PC-3 (cell line): Measurements from ENCODE around the gene PLD4. TPM values are rescaled to one million over a fixed set of nuclear protein-coding genes. Genes with fewer than 3 reads are reported as not detected.

Experiments
- ATAC-seq: fragments of 200-7000 bp; cut with Tn5 transposase; 2 replicates; pipeline ENCODE4 v1.9.1; 2020; ENCODE audit warnings: mild to moderate bottlenecking, moderate library complexity
- BruUV-seq: library from RNA; stranded (reverse); fragments of 400-500 nt; replicated peaks from 2 replicates; lab custom pipeline; 2021; lab: Mats Ljungman, UMichigan
- CTCF ChIA-PET: fragments of 300-600 bp; sonication (Branson Sonifier 250); formaldehyde crosslinking; loops from one replicate; lab custom pipeline; 2022; ENCODE audit warnings: antibody characterized with exemption; lab: Charles Lee
- POLR2A ChIA-PET: fragments of 300-600 bp; sonication (Branson Sonifier 250); formaldehyde crosslinking; loops from one replicate; lab custom pipeline; 2022; ENCODE audit warnings: antibody characterized with exemption; ENCODE audit not compliant: unreplicated experiment; lab: Charles Lee
- DNase-seq: peaks from one replicate; pipeline ENCODE4 v3.0.0-alpha.2; 2015
- H2AFZ ChIP-seq: fragments of 300-600 bp; sonication (generic); 2 replicates; pipeline ENCODE4 v1.6.0; 2016; ENCODE audit warnings: antibody characterized with exemption, low read length
- H3F3A ChIP-seq: fragments of 300-600 bp; sonication (generic); one replicate; pipeline ENCODE4 v1.6.0; 2017; ENCODE audit warnings: antibody characterized with exemption, low read length, control low read depth, mild to moderate bottlenecking; ENCODE audit not compliant: unreplicated experiment
- H3K27ac ChIP-seq: fragments of 300-600 bp; sonication (generic); 2 replicates; pipeline ENCODE4 v1.5.1; 2016; ENCODE audit warnings: mild to moderate bottlenecking, low read length
- H3K27me3 ChIP-seq: fragments of 300-600 bp; sonication (generic); 2 replicates; pipeline ENCODE4 v1.6.1; 2016; ENCODE audit warnings: low read length, mixed read lengths
- H3K36me3 ChIP-seq: fragments of 300-600 bp; sonication (generic); 2 replicates; pipeline ENCODE4 v1.6.1; 2016; ENCODE audit warnings: low read depth, mixed run types, low read length, mixed read lengths
- H3K4me1 ChIP-seq: fragments of 300-600 bp; sonication (generic); 2 replicates; pipeline ENCODE4 v1.5.1; 2016; ENCODE audit warnings: low read length; ENCODE audit not compliant: insufficient read depth
- H3K4me2 ChIP-seq: fragments of 300-600 bp; sonication (generic); 2 replicates; pipeline ENCODE4 v1.6.0; 2016; ENCODE audit warnings: low read length
- H3K4me3 ChIP-seq: fragments of 300-600 bp; sonication (generic); 2 replicates; pipeline ENCODE4 v1.5.1; 2016; ENCODE audit warnings: mild to moderate bottlenecking, low read length, mixed read lengths
- H3K79me2 ChIP-seq: fragments of 300-600 bp; sonication (generic); 2 replicates; pipeline ENCODE4 v1.6.1; 2017; ENCODE audit warnings: low read length, mixed read lengths
- H3K9ac ChIP-seq: fragments of 300-600 bp; sonication (generic); 2 replicates; pipeline ENCODE4 v1.6.0; 2016; ENCODE audit warnings: mild to moderate bottlenecking, low read length
- H3K9me2 ChIP-seq: fragments of 300-600 bp; sonication (generic); replicated peaks from 2 replicates; pipeline ENCODE4 v1.6.1; 2016; ENCODE audit warnings: mixed run types, low read length, mixed read lengths
- H3K9me3 ChIP-seq: fragments of 300-600 bp; sonication (generic); 2 replicates; pipeline ENCODE4 v1.6.1; 2016; ENCODE audit warnings: low read length, mixed read lengths
- H4K20me1 ChIP-seq: fragments of 300-600 bp; sonication (generic); 2 replicates; pipeline ENCODE4 v1.6.1; 2016; ENCODE audit warnings: low read length, mixed read lengths
- EZH2 ChIP-seq: fragments of 300-600 bp; sonication (generic); IDR thresholded peaks from one replicate; pipeline ENCODE4 v1.6.1; 2017; ENCODE audit warnings: antibody characterized with exemption, mild to moderate bottlenecking, low read length; ENCODE audit not compliant: unreplicated experiment
- EZH2phosphoT487 ChIP-seq: fragments of 300-600 bp; sonication (generic); IDR thresholded peaks from 2 replicates; pipeline ENCODE4 v1.6.1; 2018; ENCODE audit warnings: mild to moderate bottlenecking, antibody characterized with exemption, low read length, borderline replicate concordance
- intact Hi-C: fragments of 100-400 bp; cut with micrococcal nuclease; formaldehyde crosslinking; loops from 2 replicates; pipeline ENCODE4 v1.9.0; 2023
- total RNA-seq: library from RNA; depleted of rRNA; stranded (reverse); fragments of >200 nt; gene quantifications from 2 replicates; pipeline ENCODE4 v1.2.3, GENCODE V29; 2014
- TF ChIP-seq, protein P1 (sequence below): fragments of 300-600 bp; sonication (generic); conservative IDR thresholded peaks from 2 replicates; pipeline ENCODE4 v1.5.1; 2017; ENCODE audit warnings: antibody characterized with exemption, low read depth, mild to moderate bottlenecking, low read length

Gene PLD4
- total RNA-seq, 1 experiment from 2014 or later, result 0.04 TPM

DNA sequence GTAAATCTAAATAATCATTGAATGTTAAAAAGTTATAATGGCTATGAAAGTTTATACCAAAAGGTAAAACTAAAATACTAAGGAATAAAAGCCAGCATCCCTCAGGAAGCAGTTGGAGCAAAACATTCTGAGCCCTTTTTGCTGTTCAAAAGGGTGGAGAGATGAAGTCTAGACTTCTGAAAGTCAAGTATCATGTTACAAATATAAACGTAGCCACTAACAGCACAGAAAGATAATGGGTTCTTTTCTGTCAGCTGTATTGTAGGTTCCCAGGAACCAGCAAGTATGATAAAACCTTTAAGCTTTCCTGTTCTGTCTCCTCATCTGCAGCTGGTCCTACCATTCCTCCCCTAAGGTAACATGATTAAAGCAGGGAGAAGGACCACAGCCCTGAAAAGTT, 16.4 kb upstream of the PLD4 start:
- Histone ChIP-seq H3K27ac (no peak overlapping the region), H3K79me2 (no peaks in the 10 kb centered on the region), H3F3A (no peaks in the 10 kb centered on the region), H3K9me2 (no peaks in the 10 kb centered on the region), H2AFZ (no peak overlapping the region), H3K27me3 (peaks cover 16% of the 10 kb centered on the region; the same call in 1 of the 2 replicates), H4K20me1 (no peaks in the 10 kb centered on the region), H3K4me3 (no peak overlapping the region), H3K9ac (no peak overlapping the region), H3K4me2 (no peak overlapping the region), H3K36me3 (no peaks in the 10 kb centered on the region), H3K9me3 (no peaks in the 10 kb centered on the region), H3K4me1 (no peaks in the 10 kb centered on the region)
- no TSS peak for BruUV-seq
- ChIA-PET POLR2A (no interaction called here), CTCF (interaction anchor here (0.6 kb wide), 1 partner anchor 12 kb away, joined by 3 read pairs; no protein-coding TSS in a partner anchor)
- DNase-seq (no peak), ATAC-seq (peak; percentile 15; the same call in 1 of the 2 replicates)
- TF ChIP-seq EZH2phosphoT487 (no peak), EZH2 (no peak)
- TF ChIP-seq, protein P1, sequence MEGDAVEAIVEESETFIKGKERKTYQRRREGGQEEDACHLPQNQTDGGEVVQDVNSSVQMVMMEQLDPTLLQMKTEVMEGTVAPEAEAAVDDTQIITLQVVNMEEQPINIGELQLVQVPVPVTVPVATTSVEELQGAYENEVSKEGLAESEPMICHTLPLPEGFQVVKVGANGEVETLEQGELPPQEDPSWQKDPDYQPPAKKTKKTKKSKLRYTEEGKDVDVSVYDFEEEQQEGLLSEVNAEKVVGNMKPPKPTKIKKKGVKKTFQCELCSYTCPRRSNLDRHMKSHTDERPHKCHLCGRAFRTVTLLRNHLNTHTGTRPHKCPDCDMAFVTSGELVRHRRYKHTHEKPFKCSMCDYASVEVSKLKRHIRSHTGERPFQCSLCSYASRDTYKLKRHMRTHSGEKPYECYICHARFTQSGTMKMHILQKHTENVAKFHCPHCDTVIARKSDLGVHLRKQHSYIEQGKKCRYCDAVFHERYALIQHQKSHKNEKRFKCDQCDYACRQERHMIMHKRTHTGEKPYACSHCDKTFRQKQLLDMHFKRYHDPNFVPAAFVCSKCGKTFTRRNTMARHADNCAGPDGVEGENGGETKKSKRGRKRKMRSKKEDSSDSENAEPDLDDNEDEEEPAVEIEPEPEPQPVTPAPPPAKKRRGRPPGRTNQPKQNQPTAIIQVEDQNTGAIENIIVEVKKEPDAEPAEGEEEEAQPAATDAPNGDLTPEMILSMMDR, result no peak
- intact Hi-C loops, result no loop called here

DNA sequence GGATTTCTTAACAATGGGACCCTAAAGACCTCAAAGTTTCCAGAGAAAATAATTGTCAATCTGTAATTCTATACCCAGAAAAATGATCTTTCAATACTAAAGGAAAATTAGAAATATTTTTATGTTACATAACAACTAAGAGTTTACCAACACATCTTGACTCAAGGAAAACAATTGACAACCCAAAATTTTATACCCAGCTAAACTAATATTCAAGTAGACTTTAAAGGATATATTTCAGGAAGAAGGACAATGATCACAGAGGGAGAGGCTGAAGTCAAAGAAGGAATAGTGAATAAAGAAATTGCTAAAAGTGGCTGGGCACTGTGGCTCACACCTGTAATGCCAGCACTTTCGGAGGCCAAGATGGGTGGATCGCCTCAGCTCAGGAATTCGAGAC, 12.6 kb upstream of the PLD4 start:
- Histone ChIP-seq H3K4me3 (no peak overlapping the region), H3K4me1 (no peaks in the 10 kb centered on the region), H2AFZ (no peak overlapping the region), H3K9ac (no peak overlapping the region), H3K79me2 (no peaks in the 10 kb centered on the region), H3K27ac (no peak overlapping the region), H3K9me3 (no peaks in the 10 kb centered on the region), H3F3A (no peaks in the 10 kb centered on the region), H3K27me3 (peaks cover 6% of the 10 kb centered on the region; the same call in 1 of the 2 replicates), H3K4me2 (no peak overlapping the region), H4K20me1 (no peaks in the 10 kb centered on the region), H3K36me3 (no peaks in the 10 kb centered on the region), H3K9me2 (no peaks in the 10 kb centered on the region)
- DNase-seq (no peak), ATAC-seq (no peak)
- ChIA-PET POLR2A (no interaction called here), CTCF (no interaction called here)
- no peak for TF ChIP-seq EZH2
- TF ChIP-seq, protein P1, result no peak
- TF ChIP-seq EZH2phosphoT487, result no peak
- no TSS peak for BruUV-seq
- intact Hi-C loops, result no loop called here

DNA sequence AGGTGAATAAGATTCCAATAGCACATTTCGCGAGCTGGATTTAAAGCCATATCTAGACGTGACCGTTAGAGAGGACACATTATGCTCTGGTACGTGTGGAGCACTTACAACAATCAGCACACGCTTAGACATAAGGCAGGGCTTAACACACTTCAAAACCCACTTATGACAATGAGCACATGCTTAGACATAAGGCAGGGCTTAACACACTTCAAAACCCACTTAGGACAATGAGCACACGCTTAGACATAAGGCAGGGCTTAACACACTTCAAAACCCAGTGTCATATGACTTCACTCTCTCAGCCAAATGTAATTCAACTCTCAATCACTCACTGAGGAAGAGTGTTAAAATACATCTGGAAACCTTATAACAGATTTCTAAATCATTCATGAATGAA, 11.2 kb upstream of the PLD4 start:
- BruUV-seq, result no TSS peak
- H3K27ac ChIP-seq, result no peak overlapping the region
- no peaks in the 10 kb centered on the region for H3F3A ChIP-seq
- ChIA-PET POLR2A (no interaction called here), CTCF (no interaction called here)
- no peaks in the 10 kb centered on the region for H3K79me2 ChIP-seq
- H3K9ac ChIP-seq, result no peak overlapping the region
- H3K4me2 ChIP-seq, result no peak overlapping the region
- H3K9me2 ChIP-seq, result no peaks in the 10 kb centered on the region
- H3K27me3 ChIP-seq, result no peaks in the 10 kb centered on the region
- DNase-seq, result no peak
- H3K9me3 ChIP-seq, result no peaks in the 10 kb centered on the region
- ATAC-seq, result no peak
- H3K4me3 ChIP-seq, result no peak overlapping the region
- H3K36me3 ChIP-seq, result no peaks in the 10 kb centered on the region
- no peak overlapping the region for H2AFZ ChIP-seq
- H4K20me1 ChIP-seq, result no peaks in the 10 kb centered on the region
- H3K4me1 ChIP-seq, result no peaks in the 10 kb centered on the region
- no peak for TF ChIP-seq EZH2phosphoT487
- TF ChIP-seq, protein P1, result no peak
- TF ChIP-seq EZH2, result no peak
- intact Hi-C loops, result no loop called here
